MCF 10A (cell line): ENCODE data around the gene ATXN2. TPM values are rescaled to one million over a fixed set of nuclear protein-coding genes. Genes with fewer than 3 reads are reported as not detected.

Experiments used
- BruUV-seq: library from RNA; stranded (reverse); fragments of 400-500 nt; replicated peaks from 2 replicates; lab custom pipeline; 2021; lab: Mats Ljungman, UMichigan
- CTCF ChIA-PET: fragments of 300-600 bp; sonication (Branson Sonifier 250); formaldehyde crosslinking; extraction: SDS; loops from one replicate; lab custom pipeline; 2021; ENCODE audit warnings: antibody characterized with exemption, inconsistent platforms; lab: Yijun Ruan, JAX
- POLR2A ChIA-PET: fragments of 300-600, 350-650 bp; sonication (Branson Sonifier 250); formaldehyde crosslinking; extraction: SDS; loops from one replicate; lab custom pipeline; 2020; ENCODE audit warnings: antibody characterized with exemption, inconsistent platforms; lab: Yijun Ruan, JAX
- DNase-seq: peaks from one replicate; pipeline ENCODE4 v3.0.0-alpha.2; 2018; ENCODE audit not compliant: unreplicated experiment
- H3K27ac Mint-ChIP-seq: one replicate; pipeline ENCODE4 v1.8.0; 2022; ENCODE audit warnings: mild to moderate bottlenecking, low read depth, mixed read lengths; ENCODE audit not compliant: unreplicated experiment
- H3K27me3 Mint-ChIP-seq: one replicate; pipeline ENCODE4 v1.8.0; 2022; ENCODE audit warnings: mixed read lengths; ENCODE audit not compliant: insufficient read depth, unreplicated experiment
- H3K36me3 Mint-ChIP-seq: one replicate; pipeline ENCODE4 v1.8.0; 2022; ENCODE audit warnings: mild to moderate bottlenecking, moderate library complexity, mixed read lengths; ENCODE audit not compliant: insufficient read depth, unreplicated experiment
- H3K4me1 Mint-ChIP-seq: one replicate; pipeline ENCODE4 v1.8.0; 2022; ENCODE audit warnings: mixed read lengths; ENCODE audit not compliant: insufficient read depth, unreplicated experiment
- H3K4me3 Mint-ChIP-seq: one replicate; pipeline ENCODE4 v1.8.0; 2022; ENCODE audit warnings: mild to moderate bottlenecking, moderate library complexity, mixed read lengths; ENCODE audit not compliant: unreplicated experiment
- H3K9me3 Mint-ChIP-seq: one replicate; pipeline ENCODE4 v1.8.0; 2022; ENCODE audit warnings: mixed read lengths; ENCODE audit not compliant: unreplicated experiment
- CTCF ChIP-seq: fragments of 200-600 bp; IDR thresholded peaks from one replicate; pipeline ENCODE4 v1.8.0; 2022; ENCODE audit warnings: antibody characterized with exemption, mild to moderate bottlenecking; ENCODE audit not compliant: unreplicated experiment
- intact Hi-C: fragments of 100-400 bp; cut with micrococcal nuclease; formaldehyde crosslinking; loops from 2 replicates; pipeline ENCODE4 v1.14.1; 2022
- total RNA-seq: library from RNA; stranded (reverse); gene quantifications from 2 replicates; pipeline ENCODE4 v1.2.3, GENCODE V29; 2022

Gene ATXN2
- total RNA-seq, 1 experiment from 2014 or later: 70.6 TPM

DNA sequence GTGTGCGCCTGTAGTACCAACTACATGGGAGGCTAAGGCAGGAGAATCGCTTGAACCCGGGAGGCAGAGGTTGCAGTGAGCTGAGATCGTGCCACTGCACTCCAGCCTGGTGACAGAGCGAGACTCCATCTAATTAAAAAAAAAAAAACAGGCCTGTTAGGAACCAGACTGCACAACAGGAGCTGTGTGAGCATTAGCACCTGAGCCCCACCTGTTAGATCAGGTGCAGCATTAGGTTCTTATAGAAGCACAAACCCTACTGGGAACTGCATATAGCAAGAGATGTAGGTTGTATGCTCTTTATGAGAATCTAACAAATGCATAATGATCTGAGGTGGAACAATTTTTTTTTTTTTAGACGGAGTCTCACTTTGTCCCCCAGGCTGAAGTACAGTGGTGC, 8.6 kb downstream of the ATXN2 start:
- intact Hi-C loops: no loop called here
- no TSS peak for BruUV-seq
- DNase-seq: no peak
- no peak overlapping the region for H3K27ac Mint-ChIP-seq
- H3K9me3 Mint-ChIP-seq: no peaks in the 10 kb centered on the region
- H3K4me1 Mint-ChIP-seq: peaks cover 15% of the 10 kb centered on the region
- H3K4me3 Mint-ChIP-seq: no peak overlapping the region
- no peaks in the 10 kb centered on the region for H3K27me3 Mint-ChIP-seq
- no peak for TF ChIP-seq CTCF
- ChIA-PET CTCF (no interaction called here), POLR2A (no interaction called here)
- H3K36me3 Mint-ChIP-seq: peaks cover 11% of the 10 kb centered on the region

DNA sequence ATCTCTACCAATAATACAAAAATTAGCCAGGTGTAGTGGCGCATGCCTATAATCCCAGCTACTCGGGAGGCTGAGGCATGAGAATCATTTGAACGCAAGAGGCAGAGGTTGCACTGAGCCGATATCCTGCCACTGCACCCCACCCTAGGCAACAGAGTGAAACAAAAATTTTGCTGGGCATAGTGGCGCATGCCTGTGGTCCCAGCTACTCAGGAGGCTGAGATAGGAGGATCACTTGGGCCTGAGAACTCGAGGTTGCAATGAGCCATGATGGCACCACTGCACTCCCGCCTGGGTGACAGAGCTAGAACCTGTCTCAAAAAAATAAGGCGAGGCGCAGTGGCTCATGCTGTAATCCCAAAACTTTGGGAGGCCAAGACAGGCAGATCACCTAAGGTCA, 9.5 kb downstream of the ATXN2 start:
- no peak overlapping the region for H3K27ac Mint-ChIP-seq
- peaks cover 10% of the 10 kb centered on the region for H3K4me1 Mint-ChIP-seq
- POLR2A ChIA-PET: no interaction called here
- CTCF ChIA-PET: no interaction called here
- intact Hi-C loops: no loop called here
- no peak overlapping the region for H3K4me3 Mint-ChIP-seq
- no peaks in the 10 kb centered on the region for H3K9me3 Mint-ChIP-seq
- peaks cover 11% of the 10 kb centered on the region for H3K36me3 Mint-ChIP-seq
- BruUV-seq: no TSS peak
- no peaks in the 10 kb centered on the region for H3K27me3 Mint-ChIP-seq
- no peak for DNase-seq
- TF ChIP-seq CTCF: no peak

DNA sequence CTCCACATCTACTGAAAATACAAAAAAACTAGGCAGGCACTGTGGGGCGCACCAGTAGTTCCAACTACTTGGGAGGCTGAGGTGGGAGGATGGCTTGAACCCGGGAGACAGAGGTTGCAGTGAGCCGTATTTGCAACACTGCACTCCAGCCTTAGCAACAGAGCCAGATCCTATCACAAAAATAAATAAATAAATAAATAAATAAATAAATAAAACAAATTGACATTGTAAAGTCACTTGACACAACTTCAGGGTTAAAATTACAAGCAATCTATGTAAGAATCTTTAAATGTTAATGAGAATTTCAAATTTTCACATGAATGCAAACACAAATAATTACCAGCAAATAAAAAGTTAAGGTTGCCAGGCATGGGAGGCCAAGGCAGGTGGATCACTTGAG, 11.1 kb downstream of the ATXN2 start:
- H3K36me3 Mint-ChIP-seq: peaks cover 11% of the 10 kb centered on the region
- no peak overlapping the region for H3K27ac Mint-ChIP-seq
- POLR2A ChIA-PET: interaction anchor here (3.4 kb wide), 1 partner anchor 8 kb away, joined by 18 read pairs; no protein-coding TSS in a partner anchor
- no peak overlapping the region for H3K4me3 Mint-ChIP-seq
- BruUV-seq: no TSS peak
- H3K27me3 Mint-ChIP-seq: no peaks in the 10 kb centered on the region
- CTCF ChIA-PET: no interaction called here
- intact Hi-C loops: no loop called here
- TF ChIP-seq CTCF: no peak
- no peak for DNase-seq
- H3K9me3 Mint-ChIP-seq: no peaks in the 10 kb centered on the region
- no peaks in the 10 kb centered on the region for H3K4me1 Mint-ChIP-seq

- intact Hi-C loops: no loop called here
- DNase-seq: no peak
- Mint-ChIP-seq H3K4me3 (no peak overlapping the region), H3K4me1 (no peaks in the 10 kb centered on the region), H3K36me3 (peaks cover 8% of the 10 kb centered on the region), H3K27ac (no peak overlapping the region), H3K27me3 (no peaks in the 10 kb centered on the region), H3K9me3 (no peaks in the 10 kb centered on the region)
- no TSS peak for BruUV-seq
- no peak for TF ChIP-seq CTCF
- POLR2A ChIA-PET: interaction anchor here (3.4 kb wide), 1 partner anchor 9 kb away, joined by 18 read pairs; no protein-coding TSS in a partner anchor
- CTCF ChIA-PET: interaction anchor here (1.1 kb wide), 1 partner anchor 12 kb away, joined by 3 read pairs; no protein-coding TSS in a partner anchor
These were observed 12.1 kb downstream of the ATXN2 start for GRCh38 chr12:111586986-111587385.
